ENCODE results near the gene NEUROD2. TPM values are rescaled to one million over a fixed set of nuclear protein-coding genes. Genes with fewer than 3 reads are reported as not detected.

NEUROD2 gene
- total RNA-seq: not detected in 2 replicates

GRCh38 chr17:39607851-39608130 lies at the start of gene NEUROD2:
Gene NEUROD2, minus strand, starts transcription at chr17:39607920. Its CDS starts 1,321 bp downstream, at chr17:39606599.

GRCh38 chr17:39636927-39637736 lies 29.4 kb upstream of the NEUROD2 start, which contains the start of gene STARD3:
Gene STARD3, plus strand, starts transcription at chr17:39637144. Its CDS starts 16,388 bp downstream, at chr17:39653532.

GRCh38 chr17:39626171-39627046 lies 18.7 kb upstream of the NEUROD2 start, which contains the start of gene PPP1R1B:
Gene PPP1R1B, plus strand, starts transcription at chr17:39626952. Its CDS starts 441 bp downstream, at chr17:39627393.

Other genes with a start within 250 kb of the NEUROD2 start
- gene FBXL20, start 206.3 kb downstream of the NEUROD2 start, total RNA-seq: 10.6 and 13.6 TPM in 2 replicates
- 18.7 and 19.0 TPM in 2 replicates for gene MED1, start 156.7 kb downstream of the NEUROD2 start, total RNA-seq
- 22.7 and 24.4 TPM in 2 replicates for gene CDK12, start 146.4 kb downstream of the NEUROD2 start, total RNA-seq
- gene PPP1R1B, start 19.0 kb upstream of the NEUROD2 start, total RNA-seq: 0.25 and 3.4 TPM in 2 replicates
- gene STARD3, start 29.2 kb upstream of the NEUROD2 start, total RNA-seq: 21.4 and 23.8 TPM in 2 replicates
- 0.37 and 0.40 TPM in 2 replicates for gene TCAP, start 57.4 kb upstream of the NEUROD2 start, total RNA-seq
- gene PNMT, start 60.5 kb upstream of the NEUROD2 start, total RNA-seq: not detected in 2 replicates
- 11.9 and 12.4 TPM in 2 replicates for gene PGAP3, start 80.1 kb upstream of the NEUROD2 start, total RNA-seq
- gene ERBB2, start 92.1 kb upstream of the NEUROD2 start, total RNA-seq: 28.9 and 46.1 TPM in 2 replicates
- 20.5 and 21.4 TPM in 2 replicates for gene MIEN1, start 122.6 kb upstream of the NEUROD2 start, total RNA-seq
- gene GRB7, start 130.0 kb upstream of the NEUROD2 start, total RNA-seq: 0.50 and 1.5 TPM in 2 replicates

All from aortic smooth muscle cell (primary cell).